ENCODE measurements around the gene GSTK1.

DNA sequence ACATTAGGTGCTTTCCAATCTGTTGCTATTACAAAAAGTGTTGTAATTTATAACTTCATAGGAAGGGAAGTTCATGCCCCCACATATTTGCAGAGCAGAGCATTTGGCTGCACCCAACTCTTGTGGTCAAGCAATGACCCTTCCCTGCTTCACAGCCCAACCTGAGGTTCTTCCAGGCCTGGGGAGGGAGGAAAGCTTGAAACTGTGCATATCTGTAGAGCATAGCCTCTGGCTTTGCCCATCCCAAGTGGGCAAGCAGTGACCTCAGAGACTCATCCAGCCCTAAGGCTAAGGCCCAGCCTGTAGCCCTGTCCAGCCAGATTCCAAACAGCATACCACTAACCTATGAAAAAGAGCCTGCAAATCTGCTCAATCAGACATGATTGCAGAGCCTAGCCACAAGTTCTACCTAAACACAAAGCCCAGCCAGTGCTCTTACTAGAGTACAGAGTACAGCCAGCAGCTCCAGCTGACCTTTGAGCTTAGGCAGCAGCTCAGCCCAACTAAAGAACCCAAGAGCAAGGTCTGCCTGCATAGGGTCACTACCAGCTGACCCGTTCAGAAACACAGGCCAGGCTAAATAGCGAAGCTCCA is 14.4 kb upstream of the GSTK1 start:
- TF ChIP-seq CTCF (IDR thresholded peaks at IDR 0.05; ENCODE audit: poor library complexity) (no peak), EZH2 (IDR thresholded peaks at IDR 0.05; ENCODE audit: borderline replicate concordance) (no peak)

All from hepatocyte (in vitro differentiated cells).